ENCODE data around the gene INPP5D.

GRCh38 chr2:233209533-233210171 is 149.5 kb downstream of the INPP5D start:
- TF ChIP-seq CTCF (IDR thresholded peaks at IDR 0.05) (no peak), POLR2A (IDR thresholded peaks at IDR 0.05) (no peak)

Data from stomach (tissue), 4 donors.